Endothelial cell of umbilical vein (primary cell): ENCODE results near the gene C11orf68. TPM values are rescaled to one million over a fixed set of nuclear protein-coding genes. Genes with fewer than 3 reads are reported as not detected.

Experiments used
- BruUV-seq: library from RNA; stranded (reverse); fragments of 400-500 nt; replicated peaks from 2 replicates; lab custom pipeline; 2021; lab: Mats Ljungman, UMichigan
- CTCF ChIA-PET: fragments of 300-600, 350-600 bp; sonication (Branson Sonifier 250); formaldehyde crosslinking; loops from one replicate; lab custom pipeline; 2021; ENCODE audit warnings: antibody characterized with exemption, inconsistent platforms; lab: Charles Lee
- POLR2A ChIA-PET: fragments of 300-600, 350-600 bp; sonication (Branson Sonifier 250); formaldehyde crosslinking; loops from one replicate; lab custom pipeline; 2021; ENCODE audit warnings: antibody characterized with exemption, inconsistent platforms; lab: Charles Lee
- DNase-seq: peaks from one replicate; pipeline ENCODE4 v3.0.0-alpha.2; 2011; ENCODE audit warnings: low read depth, low spot score
- FAIRE-seq: peaks from 2 replicates; lab custom pipeline; 2011; peaks lifted over from hg19 to GRCh38; lab: Jason Lieb, UNC
- H2AFZ ChIP-seq: 2 replicates; pipeline ENCODE4 v1.6.0; 2012; ENCODE audit warnings: low read depth, low read length, control low read depth, inconsistent platforms
- H3K27ac ChIP-seq: 2 replicates; pipeline ENCODE4 v1.5.1; 2011; ENCODE audit warnings: low read depth, mild to moderate bottlenecking, control low read depth, low read length, moderate library complexity; ENCODE audit not compliant: insufficient read depth
- H3K27me3 ChIP-seq, 2 experiments: 2 replicates each; pipeline versions ENCODE4 v1.6.0 to v1.6.1; 2011; ENCODE audit warnings: low read length in 2 of 2, mixed read lengths in 1 of 2; ENCODE audit not compliant: control insufficient read depth in 2 of 2, insufficient read depth in 2 of 2
- H3K36me3 ChIP-seq, 2 experiments: 2 replicates in 1 of 2; 3 replicates in 1 of 2; pipeline ENCODE4 v1.5.1; 2011; ENCODE audit warnings: low read length in 2 of 2, mild to moderate bottlenecking in 1 of 2, moderate library complexity in 1 of 2; ENCODE audit not compliant: control insufficient read depth in 2 of 2, insufficient read depth in 2 of 2; ENCODE audit errors: extremely low read depth in 1 of 2
- H3K4me1 ChIP-seq: 3 replicates; pipeline ENCODE4 v1.5.1; 2011; ENCODE audit warnings: mild to moderate bottlenecking, low read length; ENCODE audit not compliant: control insufficient read depth, insufficient read depth; ENCODE audit errors: extremely low read depth
- H3K4me2 ChIP-seq: 2 replicates; pipeline ENCODE4 v1.6.1; 2011; ENCODE audit warnings: low read length, control low read depth, mixed read lengths; ENCODE audit not compliant: insufficient read depth
- H3K4me3 ChIP-seq, 3 experiments: fragments of 200-600 bp in 1 of 3; sonication (generic), shearing (Covaris generic) in 1 of 3; replicated peaks in 1 of 3; 2 replicates each; pipeline ENCODE4 v1.5.1; 2011 to 2016; ENCODE audit warnings: control low read depth in 3 of 3, low read length in 3 of 3, mild to moderate bottlenecking in 2 of 3, inconsistent platforms in 1 of 3, low read depth in 1 of 3, moderate library complexity in 1 of 3; ENCODE audit not compliant: insufficient read depth in 1 of 3
- H3K79me2 ChIP-seq: 2 replicates; pipeline ENCODE4 v1.6.0; 2012; ENCODE audit warnings: low read length, inconsistent platforms; ENCODE audit not compliant: control insufficient read depth, insufficient read depth
- H3K9ac ChIP-seq: replicated peaks from 2 replicates; pipeline ENCODE3; 2011; ENCODE audit warnings: low read length, control low read depth; ENCODE audit not compliant: insufficient read depth; ENCODE audit errors: extremely low read depth
- H3K9me1 ChIP-seq: replicated peaks from 3 replicates; pipeline ENCODE4 v1.6.0; 2011; ENCODE audit warnings: mild to moderate bottlenecking, low read length; ENCODE audit not compliant: control insufficient read depth, insufficient read depth; ENCODE audit errors: extremely low read depth
- H3K9me3 ChIP-seq: replicated peaks from 2 replicates; pipeline ENCODE4 v1.5.1; 2012; ENCODE audit warnings: low read length, inconsistent platforms; ENCODE audit not compliant: control insufficient read depth, insufficient read depth
- H4K20me1 ChIP-seq: replicated peaks from 2 replicates; pipeline ENCODE3; 2011; ENCODE audit warnings: mild to moderate bottlenecking, low read length; ENCODE audit not compliant: control insufficient read depth, insufficient read depth; ENCODE audit errors: extremely low read depth
- EZH2 ChIP-seq: IDR thresholded peaks from 2 replicates; pipeline ENCODE4 v1.6.1; 2012; ENCODE audit warnings: borderline replicate concordance, low read depth, mild to moderate bottlenecking, moderate library complexity, low read length, inconsistent platforms; ENCODE audit not compliant: severe bottlenecking
- FOS ChIP-seq: IDR thresholded peaks from 2 replicates; pipeline ENCODE4 v1.6.1; 2011; ENCODE audit warnings: mild to moderate bottlenecking, low read length, moderate library complexity, borderline replicate concordance; ENCODE audit not compliant: insufficient read depth
- GATA2 ChIP-seq: IDR thresholded peaks from 2 replicates; pipeline ENCODE4 v1.7.0; 2011; ENCODE audit warnings: low read depth, mild to moderate bottlenecking, moderate library complexity, mixed read lengths, low read length; ENCODE audit not compliant: insufficient read length, insufficient read depth
- JUN ChIP-seq: IDR thresholded peaks from 2 replicates; pipeline ENCODE4 v1.6.1; 2011; ENCODE audit warnings: borderline replicate concordance, low read depth; ENCODE audit not compliant: insufficient read length, insufficient read depth
- MYC ChIP-seq: IDR thresholded peaks from one replicate; pipeline ENCODE4 v1.6.1; 2011; ENCODE audit warnings: mild to moderate bottlenecking, low read depth, low read length
- POLR2A ChIP-seq: IDR thresholded peaks from 2 replicates; pipeline ENCODE4 v1.6.1; 2012; ENCODE audit warnings: low read depth, mild to moderate bottlenecking, control low read depth, low read length
- POLR2AphosphoS5 ChIP-seq: IDR thresholded peaks from 2 replicates; pipeline ENCODE4 v1.6.1; 2012; ENCODE audit warnings: low read depth, mild to moderate bottlenecking, control low read depth, low read length, moderate library complexity; ENCODE audit not compliant: insufficient read depth
- dilution Hi-C: fragments of 300-500 bp; cut with MboI; formaldehyde crosslinking; loops from one replicate; pipeline ENCODE4 v1.15.0; 2019; ENCODE audit warnings: low sequenced_read_pairs; ENCODE audit not compliant: extremely low pct_ligation_motif_present
- intact Hi-C: fragments of 100-400 bp; cut with micrococcal nuclease; formaldehyde crosslinking; loops from one replicate; pipeline ENCODE4 v1.10.0; 2022
- polyA plus RNA-seq, 4 experiments: library from polyadenylated mRNA; depleted of rRNA in 3 of 4; stranded (reverse) in 3 of 4; unstranded in 1 of 4; fragments of >200 nt; gene quantifications; 2 replicates each; pipeline versions ENCODE4 v1.2.1 to v1.2.3, GENCODE V29; 2011 to 2012; ENCODE audit warnings: missing spikeins in 1 of 4
- total RNA-seq: library from RNA; stranded (reverse); gene quantifications from 2 replicates; pipeline ENCODE4 v1.2.3, GENCODE V29; 2021
- TF ChIP-seq, protein P1 (sequence below), 2 donors: IDR thresholded peaks; 1 replicate in 1 of 2; 2 replicates in 1 of 2; pipeline ENCODE4 v1.5.1; 2011; ENCODE audit warnings: low read length in 2 of 2, mild to moderate bottlenecking in 2 of 2, moderate library complexity in 2 of 2, control low read depth in 1 of 2, inconsistent platforms in 1 of 2, low read depth in 1 of 2; ENCODE audit not compliant: insufficient read depth in 1 of 2; ENCODE audit errors: extremely low read depth in 1 of 2
- TF ChIP-seq, protein P2 (sequence below): IDR thresholded peaks from 2 replicates; pipeline ENCODE4 v1.6.1; 2011; ENCODE audit not compliant: insufficient read depth, insufficient read length

Gene C11orf68
- total and polyA plus RNA-seq, 2 donors (not counting 3 experiments of a cell fraction or from before 2014, with no cell fraction given): 35.6 to 66.5 TPM

DNA sequence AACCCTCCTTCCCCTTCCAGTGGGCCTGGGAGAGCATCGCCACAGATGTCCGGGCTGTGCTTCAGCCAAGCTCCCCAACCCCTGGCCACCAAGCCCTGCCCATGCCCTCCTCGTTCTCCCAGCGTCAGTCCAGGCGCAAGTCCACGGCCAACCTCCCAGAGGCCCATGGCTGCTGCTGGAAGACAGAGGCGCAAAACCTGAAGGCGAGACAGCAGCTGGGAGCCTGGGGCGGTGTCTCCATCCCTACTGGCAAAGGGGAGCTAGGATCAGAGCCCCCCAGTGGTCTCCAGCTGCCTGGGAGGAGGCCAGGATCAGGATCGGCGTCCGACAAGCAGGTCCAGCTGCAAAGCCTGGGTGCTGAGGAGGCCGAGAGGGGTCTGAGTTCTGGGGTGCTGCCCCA lies 28.3 kb upstream of the C11orf68 start:
- ChIA-PET POLR2A (no interaction called here), CTCF (interaction anchor here (1.0 to 1.8 kb wide), 6 partner anchors 9 to 59 kb away, joined by 3 to 5 read pairs (median 4); partner anchors contain the start of genes CCDC85B and FIBP)
- DNase-seq (no peak), FAIRE-seq (no peak)
- H3K9me3 ChIP-seq: no peaks in the 10 kb centered on the region
- no peak overlapping the region for H3K4me2 ChIP-seq
- no peak overlapping the region for H3K4me3 ChIP-seq
- H3K9me1 ChIP-seq: no peaks in the 10 kb centered on the region
- H3K79me2 ChIP-seq: no peaks in the 10 kb centered on the region
- no peak overlapping the region for H2AFZ ChIP-seq
- intact Hi-C loops: no loop called here
- BruUV-seq: no TSS peak
- no peaks in the 10 kb centered on the region for H3K4me1 ChIP-seq
- dilution Hi-C loops: no loop called here
- TF ChIP-seq MYC (no peak), GATA2 (no peak), POLR2A (no peak), JUN (no peak), FOS (no peak), POLR2AphosphoS5 (no peak), EZH2 (no peak)
- TF ChIP-seq, protein P1, sequence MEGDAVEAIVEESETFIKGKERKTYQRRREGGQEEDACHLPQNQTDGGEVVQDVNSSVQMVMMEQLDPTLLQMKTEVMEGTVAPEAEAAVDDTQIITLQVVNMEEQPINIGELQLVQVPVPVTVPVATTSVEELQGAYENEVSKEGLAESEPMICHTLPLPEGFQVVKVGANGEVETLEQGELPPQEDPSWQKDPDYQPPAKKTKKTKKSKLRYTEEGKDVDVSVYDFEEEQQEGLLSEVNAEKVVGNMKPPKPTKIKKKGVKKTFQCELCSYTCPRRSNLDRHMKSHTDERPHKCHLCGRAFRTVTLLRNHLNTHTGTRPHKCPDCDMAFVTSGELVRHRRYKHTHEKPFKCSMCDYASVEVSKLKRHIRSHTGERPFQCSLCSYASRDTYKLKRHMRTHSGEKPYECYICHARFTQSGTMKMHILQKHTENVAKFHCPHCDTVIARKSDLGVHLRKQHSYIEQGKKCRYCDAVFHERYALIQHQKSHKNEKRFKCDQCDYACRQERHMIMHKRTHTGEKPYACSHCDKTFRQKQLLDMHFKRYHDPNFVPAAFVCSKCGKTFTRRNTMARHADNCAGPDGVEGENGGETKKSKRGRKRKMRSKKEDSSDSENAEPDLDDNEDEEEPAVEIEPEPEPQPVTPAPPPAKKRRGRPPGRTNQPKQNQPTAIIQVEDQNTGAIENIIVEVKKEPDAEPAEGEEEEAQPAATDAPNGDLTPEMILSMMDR (IDR thresholded peaks at IDR 0.05; ENCODE audit: extremely low read depth in 1 of 2, insufficient read depth in 1 of 2, low read depth in 1 of 2, low read length in 2 of 2): no peak
- TF ChIP-seq, protein P2, sequence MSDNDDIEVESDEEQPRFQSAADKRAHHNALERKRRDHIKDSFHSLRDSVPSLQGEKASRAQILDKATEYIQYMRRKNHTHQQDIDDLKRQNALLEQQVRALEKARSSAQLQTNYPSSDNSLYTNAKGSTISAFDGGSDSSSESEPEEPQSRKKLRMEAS: no peak
- peaks cover 0 to under 1% of the 10 kb centered on the region in 2 experiments for H3K27me3 ChIP-seq
- no peak overlapping the region for H3K9ac ChIP-seq
- no peaks in the 10 kb centered on the region for H4K20me1 ChIP-seq
- no peak overlapping the region for H3K27ac ChIP-seq
- H3K36me3 ChIP-seq: no peaks in the 10 kb centered on the region
